HG02870 (cell line): Measurements from ENCODE around the gene CFAP210.
A peak's percentile ranks its signal among the peaks of the same experiment; 100 is the strongest.

Experiments
- ATAC-seq: cut with Tn5 transposase; IDR thresholded peaks from one replicate; pipeline ENCODE4 v1.9.1; 2021; ENCODE audit warnings: mild to moderate bottlenecking, moderate library complexity; ENCODE audit not compliant: unreplicated experiment

Gene CFAP210

GRCh38 chr2:169676357-169676756 lies 17.8 kb downstream of the CFAP210 start:
- ATAC-seq: no peak

GRCh38 chr2:169673921-169674320 lies 20.3 kb downstream of the CFAP210 start:
- ATAC-seq: no peak

- no peak for ATAC-seq
These were observed 21.1 kb downstream of the CFAP210 start for GRCh38 chr2:169673106-169673505.

- ATAC-seq: no peak
These were observed 21.8 kb downstream of the CFAP210 start for GRCh38 chr2:169672406-169672805.

GRCh38 chr2:169670937-169671336 lies 23.3 kb downstream of the CFAP210 start:
- no peak for ATAC-seq

GRCh38 chr2:169670215-169670651 lies 24.0 kb downstream of the CFAP210 start:
- peak; percentile 90 for ATAC-seq

GRCh38 chr2:169667583-169667982 lies 26.6 kb downstream of the CFAP210 start:
- ATAC-seq: no peak

GRCh38 chr2:169664978-169665930 lies 29.0 kb downstream of the CFAP210 start:
- no peak for ATAC-seq

- ATAC-seq: no peak
These were observed 29.6 kb downstream of the CFAP210 start for GRCh38 chr2:169664600-169664977.

GRCh38 chr2:169663247-169663646 lies 31.0 kb downstream of the CFAP210 start:
- ATAC-seq: no peak

GRCh38 chr2:169662744-169663143 lies 31.5 kb downstream of the CFAP210 start:
- ATAC-seq: no peak

- no peak for ATAC-seq
These were observed 32.9 kb downstream of the CFAP210 start for GRCh38 chr2:169661265-169661664.

GRCh38 chr2:169659320-169659719 lies 34.9 kb downstream of the CFAP210 start:
- no peak for ATAC-seq

GRCh38 chr2:169658877-169659276 lies 35.3 kb downstream of the CFAP210 start:
- no peak for ATAC-seq

GRCh38 chr2:169656164-169656563 lies 38.0 kb downstream of the CFAP210 start:
- no peak for ATAC-seq

GRCh38 chr2:169653636-169654035 lies 40.6 kb downstream of the CFAP210 start:
- ATAC-seq: no peak

GRCh38 chr2:169649278-169649677 lies 44.9 kb downstream of the CFAP210 start:
- ATAC-seq: no peak

- ATAC-seq: no peak
These were observed 46.7 kb downstream of the CFAP210 start for GRCh38 chr2:169647496-169647895.

GRCh38 chr2:169644173-169644572 lies 50.0 kb downstream of the CFAP210 start:
- no peak for ATAC-seq

GRCh38 chr2:169641464-169641863 lies 52.7 kb downstream of the CFAP210 start:
- ATAC-seq: no peak

- ATAC-seq: no peak
These were observed 54.1 kb downstream of the CFAP210 start for GRCh38 chr2:169640104-169640503.

GRCh38 chr2:169637620-169638019 lies 56.6 kb downstream of the CFAP210 start:
- no peak for ATAC-seq
